Measurements from ENCODE around the gene KCNJ12.

Gene KCNJ12

DNA sequence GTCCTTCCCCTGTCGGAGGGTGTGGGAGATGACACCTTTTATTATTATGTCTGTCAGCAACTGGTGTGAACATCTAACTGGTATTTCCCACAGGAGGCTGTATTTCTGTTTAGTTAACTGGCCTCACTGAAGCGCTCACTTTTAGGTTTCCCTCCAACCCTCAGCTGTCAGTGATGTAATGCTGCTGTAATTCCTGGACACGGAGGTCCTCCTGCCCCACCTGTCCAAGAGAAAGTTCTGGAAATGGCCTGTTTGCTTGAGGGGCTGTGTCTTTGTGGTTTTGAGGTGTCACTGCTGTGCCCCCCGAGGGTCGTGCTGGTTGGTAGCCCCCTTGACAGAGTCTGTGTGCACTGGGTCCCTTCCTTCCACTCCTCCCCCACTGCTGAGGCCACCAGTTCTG is 11.5 kb downstream of the KCNJ12 start:
- ChIA-PET CTCF (no interaction called here), POLR2A (no interaction called here)
- TF ChIP-seq ZNF384 (IDR thresholded peaks at IDR 0.05): no peak
- TF ChIP-seq, protein P1, sequence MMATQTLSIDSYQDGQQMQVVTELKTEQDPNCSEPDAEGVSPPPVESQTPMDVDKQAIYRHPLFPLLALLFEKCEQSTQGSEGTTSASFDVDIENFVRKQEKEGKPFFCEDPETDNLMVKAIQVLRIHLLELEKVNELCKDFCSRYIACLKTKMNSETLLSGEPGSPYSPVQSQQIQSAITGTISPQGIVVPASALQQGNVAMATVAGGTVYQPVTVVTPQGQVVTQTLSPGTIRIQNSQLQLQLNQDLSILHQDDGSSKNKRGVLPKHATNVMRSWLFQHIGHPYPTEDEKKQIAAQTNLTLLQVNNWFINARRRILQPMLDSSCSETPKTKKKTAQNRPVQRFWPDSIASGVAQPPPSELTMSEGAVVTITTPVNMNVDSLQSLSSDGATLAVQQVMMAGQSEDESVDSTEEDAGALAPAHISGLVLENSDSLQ (IDR thresholded peaks at IDR 0.05): no peak
- TF ChIP-seq L3MBTL2 (conservative IDR thresholded peaks at IDR 0.05): no peak
- no peak for TF ChIP-seq NFRKB (IDR thresholded peaks at IDR 0.05)
- TF ChIP-seq CTBP1 (IDR thresholded peaks at IDR 0.05; ENCODE audit: borderline replicate concordance): no peak
- TF ChIP-seq SUZ12 (IDR thresholded peaks at IDR 0.05): no peak
- no peak for TF ChIP-seq FOXK2 (IDR thresholded peaks at IDR 0.05)
- no peak for TF ChIP-seq FOXM1 (IDR thresholded peaks at IDR 0.05; ENCODE audit: borderline replicate concordance)
- no peak for TF ChIP-seq TARDBP (IDR thresholded peaks at IDR 0.05)
- no peak for TF ChIP-seq FOXA1 (IDR thresholded peaks at IDR 0.05)
- no peak for TF ChIP-seq LEF1 (IDR thresholded peaks at IDR 0.05; ENCODE audit: borderline replicate concordance)
- TF ChIP-seq ELF4 (IDR thresholded peaks at IDR 0.05): no peak
- no peak for DNase-seq (ENCODE audit: extremely low spot score)

- no peak for TF ChIP-seq LEF1 (IDR thresholded peaks at IDR 0.05; ENCODE audit: borderline replicate concordance)
- no peak for TF ChIP-seq SUZ12 (IDR thresholded peaks at IDR 0.05)
- TF ChIP-seq FOXM1 (IDR thresholded peaks at IDR 0.05; ENCODE audit: borderline replicate concordance): no peak
- no peak for TF ChIP-seq L3MBTL2 (conservative IDR thresholded peaks at IDR 0.05)
- TF ChIP-seq FOXK2 (IDR thresholded peaks at IDR 0.05): no peak
- no peak for TF ChIP-seq NFRKB (IDR thresholded peaks at IDR 0.05)
- TF ChIP-seq FOXA1 (IDR thresholded peaks at IDR 0.05): no peak
- TF ChIP-seq HDGF (IDR thresholded peaks at IDR 0.05; ENCODE audit: borderline replicate concordance): no peak
- TF ChIP-seq ZNF384 (IDR thresholded peaks at IDR 0.05): no peak
- TF ChIP-seq ELF4 (IDR thresholded peaks at IDR 0.05): no peak
- TF ChIP-seq BHLHE40 (IDR thresholded peaks at IDR 0.05; ENCODE audit: borderline replicate concordance): no peak
- no peak for TF ChIP-seq TARDBP (IDR thresholded peaks at IDR 0.05)
- no peak for TF ChIP-seq ARNT (IDR thresholded peaks at IDR 0.05)
- no peak for TF ChIP-seq SP1 (IDR thresholded peaks at IDR 0.05)
- TF ChIP-seq CTBP1 (IDR thresholded peaks at IDR 0.05; ENCODE audit: borderline replicate concordance): no peak
- TF ChIP-seq, protein P1 (IDR thresholded peaks at IDR 0.05): no peak
- CTCF ChIA-PET: no interaction called here
- POLR2A ChIA-PET: no interaction called here
- no peak for DNase-seq (ENCODE audit: extremely low spot score)
These were observed 11.9 kb downstream of the KCNJ12 start for GRCh38 chr17:21388066-21388465.

DNA sequence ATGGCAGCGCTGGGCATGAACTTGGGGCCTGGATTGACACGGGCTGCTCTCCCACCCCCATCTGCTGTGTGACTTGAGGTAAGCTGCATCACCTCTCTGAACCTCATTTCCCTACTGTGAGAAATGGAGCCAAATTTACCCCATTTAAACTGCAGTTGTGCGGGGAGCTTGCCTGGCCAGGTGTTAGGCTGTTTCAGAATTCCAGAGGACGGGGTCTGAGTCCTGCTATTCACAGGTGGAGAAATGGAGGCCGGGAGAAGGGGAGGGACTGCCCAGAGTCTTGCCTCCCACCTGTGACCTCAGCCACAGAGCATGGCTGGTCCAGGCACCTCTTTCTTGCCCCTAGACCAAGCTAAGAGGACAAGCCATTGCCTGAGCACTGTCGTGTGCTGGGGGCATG is 12.8 kb downstream of the KCNJ12 start:
- ChIA-PET POLR2A (no interaction called here), CTCF (no interaction called here)
- TF ChIP-seq ARNT (IDR thresholded peaks at IDR 0.05) (no peak), CTBP1 (IDR thresholded peaks at IDR 0.05; ENCODE audit: borderline replicate concordance) (no peak), ZNF384 (IDR thresholded peaks at IDR 0.05) (no peak), HDGF (IDR thresholded peaks at IDR 0.05; ENCODE audit: borderline replicate concordance) (no peak), FOXM1 (IDR thresholded peaks at IDR 0.05; ENCODE audit: borderline replicate concordance) (no peak), FOXA1 (IDR thresholded peaks at IDR 0.05) (no peak), FOXK2 (IDR thresholded peaks at IDR 0.05) (no peak), SUZ12 (IDR thresholded peaks at IDR 0.05) (no peak), TARDBP (IDR thresholded peaks at IDR 0.05) (no peak), LEF1 (IDR thresholded peaks at IDR 0.05; ENCODE audit: borderline replicate concordance) (no peak), ELF4 (IDR thresholded peaks at IDR 0.05) (no peak), SP1 (IDR thresholded peaks at IDR 0.05) (no peak), L3MBTL2 (conservative IDR thresholded peaks at IDR 0.05) (no peak), BHLHE40 (IDR thresholded peaks at IDR 0.05; ENCODE audit: borderline replicate concordance) (no peak)
- TF ChIP-seq, protein P1 (IDR thresholded peaks at IDR 0.05): no peak
- no peak for DNase-seq (ENCODE audit: extremely low spot score)

DNA sequence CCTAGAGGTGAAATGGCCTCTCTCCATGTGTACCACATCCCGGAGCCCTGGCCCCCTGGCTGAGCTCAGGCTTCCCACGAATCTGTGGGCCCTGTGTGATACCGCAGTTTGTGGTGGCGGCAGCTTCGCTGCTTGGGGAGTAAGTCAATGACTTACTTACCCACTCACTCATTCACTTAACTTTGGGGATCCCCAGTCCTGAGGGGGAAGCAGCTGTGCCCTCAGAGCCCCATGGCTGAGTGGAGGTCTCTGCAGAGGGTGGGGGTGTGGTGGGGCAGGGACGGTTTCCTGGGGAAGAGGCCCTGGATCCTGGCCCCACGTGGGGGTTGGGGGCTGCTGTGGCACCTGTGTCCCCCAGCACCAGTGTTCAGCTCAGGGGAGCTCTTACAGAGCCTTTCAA is 13.2 kb downstream of the KCNJ12 start:
- TF ChIP-seq FOXK2 (IDR thresholded peaks at IDR 0.05): no peak
- TF ChIP-seq BHLHE40 (IDR thresholded peaks at IDR 0.05; ENCODE audit: borderline replicate concordance): no peak
- no peak for TF ChIP-seq NFRKB (IDR thresholded peaks at IDR 0.05)
- TF ChIP-seq SP1 (IDR thresholded peaks at IDR 0.05): no peak
- TF ChIP-seq ARNT (IDR thresholded peaks at IDR 0.05): no peak
- TF ChIP-seq SUZ12 (IDR thresholded peaks at IDR 0.05): no peak
- TF ChIP-seq LEF1 (IDR thresholded peaks at IDR 0.05; ENCODE audit: borderline replicate concordance): no peak
- TF ChIP-seq CTBP1 (IDR thresholded peaks at IDR 0.05; ENCODE audit: borderline replicate concordance): no peak
- TF ChIP-seq ELF4 (IDR thresholded peaks at IDR 0.05): no peak
- TF ChIP-seq TARDBP (IDR thresholded peaks at IDR 0.05): no peak
- TF ChIP-seq, protein P1 (IDR thresholded peaks at IDR 0.05): no peak
- no peak for TF ChIP-seq L3MBTL2 (conservative IDR thresholded peaks at IDR 0.05)
- no peak for TF ChIP-seq FOXM1 (IDR thresholded peaks at IDR 0.05; ENCODE audit: borderline replicate concordance)
- TF ChIP-seq ZNF384 (IDR thresholded peaks at IDR 0.05): no peak
- no peak for TF ChIP-seq HDGF (IDR thresholded peaks at IDR 0.05; ENCODE audit: borderline replicate concordance)
- ChIA-PET POLR2A (no interaction called here), CTCF (no interaction called here)
- DNase-seq (ENCODE audit: extremely low spot score): no peak

DNA sequence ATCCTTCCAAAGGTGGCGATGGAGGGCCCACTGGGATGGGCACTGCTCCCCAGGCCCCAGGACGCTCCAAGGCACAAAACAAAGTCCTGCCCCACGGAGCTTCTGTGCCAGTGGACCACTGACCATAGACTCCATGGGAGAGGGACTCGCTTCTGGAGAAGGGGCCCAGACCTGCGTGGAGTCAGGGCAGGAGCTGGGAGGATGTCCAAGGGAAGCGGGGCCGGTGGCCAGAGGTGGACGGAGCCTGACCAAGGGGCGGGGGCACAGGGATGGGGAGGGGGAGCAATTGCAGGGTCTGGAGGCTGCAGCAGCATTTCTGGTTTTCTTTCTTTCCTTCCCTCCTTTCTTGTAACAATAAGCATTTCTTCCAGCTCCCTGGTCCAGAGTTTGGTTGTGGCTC is 14.1 kb downstream of the KCNJ12 start:
- no peak for DNase-seq (ENCODE audit: extremely low spot score)
- TF ChIP-seq L3MBTL2 (conservative IDR thresholded peaks at IDR 0.05): no peak
- TF ChIP-seq FOXK2 (IDR thresholded peaks at IDR 0.05): no peak
- ChIA-PET CTCF (no interaction called here), POLR2A (interaction anchor here (0.8 kb wide), 1 partner anchor 19 kb away, joined by 4 read pairs; no protein-coding TSS in a partner anchor)

DNA sequence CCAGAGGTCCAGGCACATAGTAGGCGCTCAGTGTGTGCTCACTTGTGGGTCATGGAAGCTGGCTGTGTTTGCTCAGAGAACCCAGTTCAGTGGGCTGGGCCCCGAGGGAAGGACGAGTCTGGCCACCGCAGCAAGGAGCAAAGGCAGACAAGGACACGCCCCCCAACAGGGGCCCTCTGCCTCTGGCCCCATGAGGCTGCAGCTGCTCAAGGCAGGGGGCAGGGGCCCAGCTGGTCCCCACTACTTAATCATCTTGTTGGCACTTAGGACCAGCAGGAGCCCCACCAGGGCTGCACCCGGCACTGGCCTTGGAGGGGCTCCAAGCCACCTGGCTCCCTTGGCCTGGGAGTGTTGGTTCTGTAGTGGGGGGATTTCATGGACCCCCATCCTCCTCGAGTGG is 16.1 kb downstream of the KCNJ12 start:
- CTCF ChIA-PET: no interaction called here
- POLR2A ChIA-PET: no interaction called here
- DNase-seq (ENCODE audit: extremely low spot score): no peak
- TF ChIP-seq ELF4 (IDR thresholded peaks at IDR 0.05) (no peak), ARNT (IDR thresholded peaks at IDR 0.05) (no peak), BHLHE40 (IDR thresholded peaks at IDR 0.05; ENCODE audit: borderline replicate concordance) (no peak)

All from HEK293T (cell line).